Measurements from ENCODE around the gene LRRC15.

GRCh38 chr3:194395212-194395611 lies 25.7 kb upstream of the LRRC15 start:
- TF ChIP-seq POLR2A (IDR thresholded peaks at IDR 0.05) (no peak), EP300 (IDR thresholded peaks at IDR 0.05) (no peak), POLR2AphosphoS5 (IDR thresholded peaks at IDR 0.05) (no peak)
- TF ChIP-seq, protein P1, sequence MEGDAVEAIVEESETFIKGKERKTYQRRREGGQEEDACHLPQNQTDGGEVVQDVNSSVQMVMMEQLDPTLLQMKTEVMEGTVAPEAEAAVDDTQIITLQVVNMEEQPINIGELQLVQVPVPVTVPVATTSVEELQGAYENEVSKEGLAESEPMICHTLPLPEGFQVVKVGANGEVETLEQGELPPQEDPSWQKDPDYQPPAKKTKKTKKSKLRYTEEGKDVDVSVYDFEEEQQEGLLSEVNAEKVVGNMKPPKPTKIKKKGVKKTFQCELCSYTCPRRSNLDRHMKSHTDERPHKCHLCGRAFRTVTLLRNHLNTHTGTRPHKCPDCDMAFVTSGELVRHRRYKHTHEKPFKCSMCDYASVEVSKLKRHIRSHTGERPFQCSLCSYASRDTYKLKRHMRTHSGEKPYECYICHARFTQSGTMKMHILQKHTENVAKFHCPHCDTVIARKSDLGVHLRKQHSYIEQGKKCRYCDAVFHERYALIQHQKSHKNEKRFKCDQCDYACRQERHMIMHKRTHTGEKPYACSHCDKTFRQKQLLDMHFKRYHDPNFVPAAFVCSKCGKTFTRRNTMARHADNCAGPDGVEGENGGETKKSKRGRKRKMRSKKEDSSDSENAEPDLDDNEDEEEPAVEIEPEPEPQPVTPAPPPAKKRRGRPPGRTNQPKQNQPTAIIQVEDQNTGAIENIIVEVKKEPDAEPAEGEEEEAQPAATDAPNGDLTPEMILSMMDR (IDR thresholded peaks at IDR 0.05) = no peak

Measured in suprapubic skin (tissue), 4 donors.